GM18868 (cell line): ENCODE results near the gene SLX4.
"Not testable (repeated sequence)": the region's sequence is repeated elsewhere in the genome, so short reads cannot be mapped to it uniquely, and the experiment has no call there.

Experiments
- ATAC-seq: cut with Tn5 transposase; IDR thresholded peaks from one replicate; pipeline ENCODE4 v1.9.1; 2021; ENCODE audit warnings: mild to moderate bottlenecking, moderate library complexity; ENCODE audit not compliant: unreplicated experiment

SLX4 gene

DNA sequence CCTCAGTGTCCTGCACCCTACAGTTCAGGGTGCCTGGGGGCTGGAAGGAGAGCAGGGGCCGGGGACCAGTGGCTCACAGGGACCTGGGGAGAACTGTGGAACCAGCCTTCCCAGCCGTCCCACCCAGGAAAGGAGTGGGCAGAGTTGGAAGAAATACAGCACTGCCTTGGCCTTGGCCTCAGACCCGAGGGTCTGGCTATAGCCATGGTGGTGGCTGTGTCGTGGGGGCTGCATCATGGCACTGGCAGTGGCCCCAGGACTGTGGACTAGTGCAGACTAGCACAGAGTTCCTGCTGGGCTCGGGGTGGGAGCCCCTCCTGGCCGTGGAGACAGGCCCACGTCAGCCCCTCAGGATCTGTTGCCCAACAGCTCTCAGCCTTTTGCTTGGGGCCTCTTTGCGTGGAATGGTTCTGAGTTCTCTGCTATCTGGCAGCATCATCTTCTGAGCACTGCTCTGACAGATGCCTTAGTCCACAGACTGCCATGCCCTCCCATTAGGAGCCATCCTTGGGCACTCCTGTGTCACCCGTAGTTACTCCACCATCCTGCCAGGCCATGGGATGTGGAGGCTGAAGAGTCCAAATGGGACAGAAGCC, 30.5 kb upstream of the SLX4 start:
- no peak for ATAC-seq

DNA sequence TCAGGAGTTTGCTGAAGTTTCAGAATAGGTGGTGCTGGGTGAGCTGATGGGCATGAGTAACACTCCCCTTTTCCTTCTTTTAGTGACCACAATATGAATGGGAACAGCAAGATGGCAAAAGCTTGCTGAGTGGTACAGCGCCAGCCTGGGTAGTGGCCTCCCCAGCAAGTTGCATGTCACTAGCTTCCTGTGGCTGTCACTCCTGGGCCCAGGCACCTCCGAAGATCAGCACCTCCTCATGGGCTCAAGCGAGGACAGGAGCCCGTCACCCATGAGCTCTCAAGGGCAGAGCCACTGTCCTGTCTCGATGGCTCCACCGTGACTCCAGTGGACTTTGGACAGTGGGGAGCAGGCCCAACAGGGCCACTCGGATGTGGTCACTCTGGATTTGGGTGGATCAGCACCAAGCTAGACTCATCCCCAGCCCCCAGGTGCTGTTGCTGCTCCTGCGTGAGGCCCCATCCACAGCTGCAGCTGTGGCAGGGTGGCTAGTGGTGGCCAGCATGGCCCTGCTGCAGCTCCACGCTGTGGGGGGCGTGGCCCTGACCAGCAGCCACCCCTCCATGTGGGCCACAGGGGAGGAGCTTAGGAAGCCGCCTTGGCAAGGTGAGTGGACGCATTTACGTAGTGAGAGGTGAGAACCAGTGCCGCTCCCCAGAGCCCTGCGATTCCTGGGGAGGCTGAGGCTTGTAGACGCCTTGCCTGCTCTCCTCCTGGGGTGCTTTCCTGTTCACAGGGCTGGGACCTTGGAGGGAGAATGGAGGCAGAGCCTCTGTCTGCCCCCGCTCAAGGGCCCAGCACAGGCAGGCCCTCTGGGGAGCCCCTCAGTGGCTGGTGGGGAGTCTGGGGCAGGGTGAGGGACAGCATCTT, 29.5 kb upstream of the SLX4 start:
- ATAC-seq = no peak

DNA sequence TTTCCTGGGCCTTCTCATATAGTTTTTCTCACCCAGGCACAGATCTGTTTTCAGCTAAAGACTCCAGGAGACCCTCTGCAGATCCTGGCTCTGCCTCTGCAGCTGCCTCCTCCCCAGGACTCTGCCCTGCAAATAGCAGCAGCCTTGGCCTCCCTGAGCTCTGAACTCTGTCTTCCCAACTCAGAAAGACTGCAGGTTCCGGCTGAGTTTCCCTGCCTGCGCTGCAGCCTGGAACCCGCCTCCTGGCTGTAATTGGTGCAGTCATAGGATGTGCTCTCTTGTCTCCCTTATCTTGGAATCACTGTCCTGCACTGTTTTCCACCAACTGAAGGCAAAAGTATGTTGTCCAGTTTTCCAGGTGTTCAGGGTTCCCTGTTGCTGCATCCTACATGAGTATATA, 28.8 kb upstream of the SLX4 start:
- ATAC-seq = no peak

DNA sequence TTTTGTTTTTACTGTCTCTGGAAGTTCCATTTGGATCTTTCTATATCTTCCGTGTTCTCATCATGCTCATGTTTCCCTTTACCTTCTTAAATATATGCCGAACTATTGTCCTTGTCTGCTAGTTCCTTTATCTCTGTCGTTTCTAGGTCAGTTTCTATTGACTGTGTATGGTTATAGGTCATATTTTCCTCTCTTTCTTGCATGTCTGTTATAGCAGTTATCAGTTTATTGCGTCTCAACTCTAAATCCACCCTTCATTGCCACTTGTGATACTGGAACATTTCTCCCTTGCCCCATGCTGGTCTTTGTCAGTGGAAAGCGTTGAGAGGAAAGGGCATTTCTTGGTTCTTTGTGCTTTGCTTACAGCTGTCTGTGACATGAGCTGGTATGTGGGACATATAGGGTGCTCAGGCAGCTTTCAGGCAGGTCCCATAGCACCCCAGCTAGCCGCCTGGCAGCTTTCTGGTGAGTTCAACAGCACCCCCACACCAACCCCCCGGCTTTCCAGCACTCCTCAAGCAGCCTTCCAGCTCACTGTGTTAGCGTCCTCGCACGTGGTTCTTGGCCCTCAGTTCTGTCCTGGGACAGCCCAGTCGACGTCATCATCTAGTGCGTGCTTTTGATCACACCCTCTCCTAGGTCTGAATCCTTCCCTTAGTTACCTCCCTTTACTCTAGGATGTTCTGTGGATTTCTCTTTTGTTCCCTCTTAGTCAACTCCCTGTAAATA, 27.7 kb upstream of the SLX4 start:
- ATAC-seq = no peak

DNA sequence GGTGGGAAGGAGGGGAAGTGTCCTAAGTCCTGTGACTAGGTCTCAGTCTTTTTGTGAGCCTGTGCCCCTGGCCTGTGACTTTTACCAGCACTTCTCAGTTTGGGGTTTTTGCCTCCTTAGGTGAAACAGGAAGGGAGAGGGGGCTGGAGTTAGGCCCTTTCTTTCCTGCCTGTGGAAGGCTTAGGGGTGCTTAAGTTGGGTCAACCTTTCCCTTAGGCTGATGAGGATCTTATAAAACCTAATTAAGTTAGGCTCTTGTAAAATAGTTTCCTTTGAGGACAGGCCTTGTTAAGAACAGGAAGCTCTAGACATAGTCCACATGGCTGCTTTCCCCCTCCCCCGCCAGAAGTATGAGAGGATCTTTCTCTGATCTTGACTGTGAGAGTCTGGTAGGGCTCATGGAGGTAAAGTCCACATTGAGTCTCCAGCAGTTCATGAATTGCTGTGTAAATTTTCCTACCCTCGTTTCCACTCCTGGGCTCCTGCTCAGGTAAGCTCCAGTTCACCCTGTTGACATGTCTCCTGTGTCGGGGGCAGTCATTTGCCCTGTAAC, 26.0 kb upstream of the SLX4 start:
- no peak for ATAC-seq

DNA sequence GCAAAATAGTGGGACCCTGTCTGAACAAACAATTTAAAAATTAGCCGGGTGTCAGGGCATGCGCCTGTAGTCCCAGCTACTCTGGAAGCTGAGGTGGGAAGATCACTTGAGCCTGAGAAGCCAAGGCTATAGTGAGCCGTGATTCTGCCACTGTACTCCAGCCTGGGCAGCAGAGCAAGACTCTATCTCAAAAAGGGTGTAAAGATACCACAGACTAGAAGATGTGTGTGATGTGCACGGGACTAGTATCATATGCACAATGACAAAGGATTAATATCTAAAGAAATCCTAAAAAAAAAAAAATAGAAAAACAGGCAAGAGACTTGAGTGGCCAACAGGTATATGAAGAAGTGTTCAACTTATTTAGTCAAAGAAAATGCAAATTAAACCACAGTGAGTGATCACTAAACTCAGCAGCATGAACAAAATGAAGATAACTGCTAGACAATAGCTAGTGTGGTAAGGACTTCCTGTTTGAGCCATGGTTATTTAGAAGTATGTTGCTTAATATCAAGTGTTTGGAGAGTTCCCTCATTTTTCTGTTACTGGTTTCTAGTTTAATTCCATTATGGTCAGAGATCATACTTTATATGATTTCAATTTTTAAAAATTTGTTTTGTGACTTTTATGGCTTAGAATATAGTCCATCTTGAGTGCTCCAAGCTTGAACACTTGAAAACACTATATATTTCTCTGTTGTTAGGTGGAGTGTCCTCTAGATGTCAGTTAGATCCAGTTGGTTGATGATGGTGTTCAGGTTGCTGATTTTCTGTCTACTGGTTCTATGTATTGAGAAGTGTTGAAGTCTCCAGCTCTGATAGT, 14.7 kb upstream of the SLX4 start:
- no peak for ATAC-seq

DNA sequence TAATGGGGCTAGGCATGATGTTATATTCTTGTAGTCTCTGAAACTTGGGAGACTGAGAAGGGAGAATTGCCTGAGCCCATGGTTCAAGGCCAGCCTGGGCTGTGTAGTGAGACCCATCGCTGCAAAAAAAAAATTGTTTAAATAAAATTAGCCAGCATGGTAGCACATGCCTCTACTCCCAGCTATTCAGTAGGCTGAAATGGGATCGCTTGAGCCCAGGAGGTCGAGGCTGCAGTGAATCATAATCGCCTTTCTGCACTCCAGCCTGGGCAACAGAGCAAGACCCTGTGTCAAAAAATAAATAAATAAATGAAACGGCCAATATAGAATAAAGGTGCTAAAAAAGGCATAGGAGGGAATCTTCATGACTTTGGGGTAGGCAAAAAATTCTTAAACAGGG, 13.9 kb upstream of the SLX4 start:
- no peak for ATAC-seq

DNA sequence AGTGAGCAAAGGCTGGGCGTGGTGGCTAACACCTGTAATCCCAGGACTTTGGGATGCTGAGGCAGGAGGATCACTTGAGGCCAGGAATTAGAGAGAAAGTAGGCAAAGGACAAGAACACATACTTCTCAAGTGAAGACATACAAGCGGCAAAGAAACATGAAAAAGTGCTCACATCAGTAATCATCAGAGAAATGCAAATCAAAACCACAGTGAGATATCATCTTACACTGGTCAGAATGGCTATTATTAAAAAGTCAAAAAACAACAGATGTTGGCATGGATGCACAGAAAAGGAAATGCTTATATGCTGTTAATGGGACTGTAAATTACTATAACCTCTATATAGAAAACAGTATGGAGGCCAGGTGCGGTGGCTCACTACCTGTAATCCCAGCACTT, 12.2 kb upstream of the SLX4 start:
- ATAC-seq = no peak

DNA sequence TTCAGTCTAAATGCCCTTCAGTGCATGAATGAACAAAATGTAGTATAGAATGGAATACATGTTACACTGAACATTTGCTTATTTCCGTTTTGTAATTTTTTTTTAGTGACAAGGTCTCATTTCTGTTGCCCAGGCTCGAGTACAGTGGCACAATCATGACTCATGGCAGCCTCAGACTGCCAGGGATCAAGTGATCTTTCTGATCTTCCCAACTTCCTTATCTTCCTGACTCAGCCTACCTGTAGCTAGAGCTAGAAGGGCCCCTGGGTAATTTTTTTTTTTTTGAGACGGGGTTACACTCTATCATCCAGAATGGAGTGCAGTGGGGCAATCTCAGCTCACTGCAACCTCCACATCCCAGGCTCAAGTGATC, 7.3 kb upstream of the SLX4 start:
- no peak for ATAC-seq

DNA sequence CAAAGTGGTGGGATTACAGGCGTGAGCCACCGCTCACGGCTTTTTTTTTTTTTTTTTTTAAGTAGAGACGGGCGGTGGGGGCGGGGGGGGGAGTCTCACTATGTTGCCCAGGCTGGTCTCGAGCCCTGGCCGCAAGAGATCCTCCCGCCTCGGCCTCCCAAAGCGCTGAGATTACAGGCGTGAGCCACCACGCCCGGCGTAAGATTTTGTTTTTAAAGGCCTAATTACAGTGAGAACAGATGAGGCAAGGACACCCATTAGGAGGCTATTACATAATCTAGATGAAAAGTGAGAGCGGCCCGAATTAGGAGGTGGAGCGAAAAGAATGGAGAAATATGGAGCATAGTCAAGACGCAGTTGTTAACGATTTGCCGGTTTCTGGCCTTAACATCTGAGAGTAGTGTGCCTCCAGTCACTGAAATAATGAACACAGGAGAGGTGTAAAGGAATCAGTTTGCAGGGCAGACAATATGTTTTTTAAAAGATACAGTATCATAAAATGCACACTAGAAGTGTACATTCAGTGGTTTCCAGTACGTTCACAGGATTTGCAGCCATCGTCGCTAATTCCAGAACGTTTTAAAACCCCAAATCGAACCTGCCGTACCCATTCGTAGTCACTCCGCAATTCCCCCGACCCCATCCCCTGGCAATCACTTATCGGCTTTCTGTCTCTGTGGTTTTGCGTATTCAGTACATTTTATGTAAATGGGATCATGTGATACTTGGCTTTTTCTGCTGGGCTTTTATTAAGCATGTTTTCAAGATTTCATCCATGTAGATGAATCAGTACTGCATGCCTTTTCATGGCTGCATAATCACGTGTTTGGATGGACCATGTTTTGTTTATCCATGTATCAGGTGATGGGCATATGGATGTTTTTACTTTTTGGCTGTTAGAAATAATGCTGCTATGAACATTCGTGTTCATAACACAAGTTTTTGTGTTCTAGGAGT, 1.4 kb upstream of the SLX4 start:
- no peak for ATAC-seq

DNA sequence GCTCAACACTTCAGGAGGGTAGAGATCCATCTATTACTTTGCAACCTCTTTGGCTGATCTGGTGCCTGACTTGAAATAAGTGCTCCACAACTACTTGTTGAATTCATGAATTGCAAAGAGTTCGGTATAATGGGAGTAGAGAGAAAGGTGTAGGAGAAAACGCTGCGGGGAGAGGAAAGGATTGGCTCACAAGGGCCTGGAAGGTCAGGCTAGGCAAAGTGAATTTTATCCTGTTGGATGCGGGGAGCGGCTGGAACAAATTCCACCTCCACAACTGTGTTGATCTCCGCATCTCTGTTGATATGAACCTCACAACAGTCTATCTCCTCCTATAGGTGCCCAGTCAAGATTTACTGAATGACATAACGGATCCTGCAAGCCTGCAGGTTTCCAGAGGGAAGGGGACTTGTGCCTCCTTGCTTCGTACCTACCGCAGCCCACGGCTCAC, 684 bp downstream of the SLX4 start:
- ATAC-seq = no peak

DNA sequence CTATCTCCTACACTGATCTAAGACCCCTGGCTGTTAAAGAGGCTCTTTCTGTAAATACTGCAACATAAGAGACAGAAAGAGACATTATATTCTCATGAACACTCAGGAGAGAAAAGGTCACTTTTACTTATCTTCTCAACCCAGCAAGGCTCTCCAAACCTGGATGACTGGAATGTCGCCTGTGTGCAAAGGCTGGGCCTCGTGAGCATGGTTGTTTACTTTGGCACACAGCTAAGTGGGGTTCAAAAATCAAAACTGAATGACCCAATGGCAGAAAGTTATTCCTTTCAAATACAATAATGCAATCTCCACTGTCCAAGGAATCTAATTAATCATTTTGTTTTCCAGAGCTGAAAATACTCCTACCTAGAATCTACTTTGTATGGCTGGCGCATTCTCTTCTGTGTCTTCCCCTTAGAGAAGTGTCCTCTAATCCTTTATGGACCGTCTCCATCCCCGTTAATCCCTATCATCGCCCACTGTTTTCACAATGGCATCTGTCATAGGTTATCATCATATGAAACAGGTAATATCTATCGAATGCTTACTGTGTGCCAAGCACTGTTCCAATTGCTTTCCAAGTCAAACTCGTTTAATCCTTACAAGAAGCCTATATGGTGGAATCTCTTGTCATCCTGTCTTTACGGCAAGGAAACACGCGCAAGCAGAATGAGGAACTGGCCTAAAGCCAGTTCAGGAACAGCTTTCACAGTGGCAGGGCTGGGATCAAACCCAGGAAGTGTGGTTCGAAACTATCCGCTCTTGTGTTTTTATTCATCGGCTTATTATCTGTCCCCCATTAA, 1.3 kb downstream of the SLX4 start:
- ATAC-seq = no peak

DNA sequence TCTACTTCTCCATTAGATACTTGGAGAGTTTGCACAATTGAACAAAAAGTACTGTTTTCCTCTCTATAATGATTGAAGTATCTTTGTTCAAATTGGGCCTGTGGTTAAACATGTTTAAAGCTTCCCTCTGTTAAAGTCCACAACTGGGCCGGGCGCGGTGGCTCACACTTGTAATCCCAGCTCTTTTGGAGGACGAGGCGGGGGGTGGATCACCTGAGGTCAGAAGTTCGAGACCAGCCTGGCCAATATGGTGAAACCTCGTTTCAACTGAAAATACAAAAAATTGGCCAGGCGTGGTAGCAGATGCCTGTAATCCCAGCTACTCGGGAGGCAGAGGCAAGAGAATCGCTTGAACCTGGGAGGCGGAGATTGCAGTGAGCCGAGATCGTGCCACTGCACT, 2.4 kb downstream of the SLX4 start:
- not testable (repeated sequence) for ATAC-seq

DNA sequence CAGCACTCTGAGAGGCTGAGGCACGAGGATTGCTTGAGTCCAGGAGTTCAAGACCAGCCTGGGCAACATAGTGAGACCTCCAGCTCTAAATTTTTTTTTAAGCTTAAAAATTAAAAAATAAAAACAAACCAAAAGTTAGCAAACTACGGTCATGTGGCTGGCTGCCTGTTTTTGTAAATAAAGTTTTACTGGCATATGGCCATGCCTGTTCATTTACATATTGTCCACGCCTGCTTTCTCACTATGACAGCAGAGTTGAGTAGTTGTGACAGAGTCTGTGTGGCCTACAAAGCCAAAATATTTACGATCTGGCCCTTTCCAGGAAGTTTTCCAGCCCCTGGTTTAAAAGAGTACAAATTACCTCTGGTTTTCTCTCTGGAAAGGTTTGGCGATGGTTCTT, 3.3 kb downstream of the SLX4 start:
- ATAC-seq = no peak

DNA sequence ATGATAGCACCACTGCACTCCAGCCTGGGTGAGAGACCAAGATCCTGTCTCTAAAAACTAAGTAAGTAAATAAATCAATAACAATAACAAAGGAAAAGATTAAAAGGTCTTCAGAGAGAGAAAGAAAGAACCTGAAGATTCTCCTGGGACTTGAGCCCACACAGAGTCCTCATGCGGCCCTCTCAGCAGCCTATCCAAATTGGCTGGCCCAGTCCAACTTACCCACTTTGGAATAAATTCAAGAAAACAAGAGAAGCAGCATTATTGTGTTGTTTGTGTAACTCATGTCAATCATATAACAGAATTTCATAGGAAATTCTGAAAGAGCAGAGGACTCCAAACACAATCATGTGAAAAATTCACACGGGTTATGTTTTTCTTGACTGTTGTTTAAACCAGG, 3.8 kb downstream of the SLX4 start:
- no peak for ATAC-seq

DNA sequence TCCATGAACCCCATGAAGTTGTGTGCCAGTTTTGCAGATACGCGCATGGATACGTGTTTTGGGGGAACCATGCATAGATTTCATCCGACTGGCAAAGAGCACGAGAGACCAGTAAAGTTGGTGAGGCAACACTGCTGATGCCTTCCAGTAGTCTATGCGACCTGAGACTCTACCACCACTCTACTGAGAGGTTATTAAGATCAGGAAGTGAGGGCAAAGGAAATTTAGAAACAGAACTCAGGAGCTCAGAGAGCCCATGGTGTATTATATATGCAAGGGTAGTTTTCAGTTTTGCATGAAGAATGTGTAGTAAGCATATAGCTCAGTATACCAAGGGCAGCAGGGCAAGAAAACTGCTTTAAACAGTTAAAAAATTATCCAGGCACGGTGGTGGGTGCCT, 4.2 kb downstream of the SLX4 start:
- ATAC-seq = no peak

DNA sequence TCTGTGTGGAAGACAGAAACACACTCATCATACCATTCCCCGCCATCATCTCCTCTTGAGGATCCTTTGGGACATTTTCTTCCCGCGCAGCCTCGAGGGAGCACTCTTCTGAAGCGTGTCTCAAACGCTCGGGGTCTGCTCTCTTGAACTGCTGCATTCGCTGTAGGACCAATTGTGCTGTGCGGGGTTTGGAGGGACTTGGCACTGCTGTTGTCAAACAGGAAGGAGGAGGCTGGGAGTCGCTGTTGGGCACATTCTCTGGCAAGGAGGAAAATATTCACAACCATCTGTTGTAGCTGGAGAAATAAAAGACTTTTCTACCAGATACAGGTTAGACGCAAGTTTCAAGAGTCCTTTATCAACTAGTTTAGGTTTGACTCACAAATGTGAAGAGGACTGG, 5.0 kb downstream of the SLX4 start:
- ATAC-seq = no peak

DNA sequence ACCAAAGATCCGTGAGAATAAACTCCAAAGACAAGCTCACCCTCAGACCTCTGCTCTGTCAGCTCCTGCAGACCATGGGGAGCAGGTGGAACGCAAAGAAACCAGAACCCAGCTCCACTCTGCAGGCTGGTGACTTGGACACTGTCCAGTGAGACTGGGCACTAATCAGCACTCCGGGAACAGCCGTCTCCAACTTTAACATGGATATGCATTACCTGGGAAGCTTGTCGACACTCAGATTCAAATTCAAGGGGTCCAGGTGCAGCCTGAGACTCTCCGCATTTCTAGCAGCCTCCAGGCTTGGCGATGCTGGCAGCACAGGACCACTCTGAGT, 9.1 kb downstream of the SLX4 start:
- ATAC-seq = no peak
